Right forelimb (tissue), 1 donor: ENCODE measurements around the gene RRP12.

Source experiments
- DNase-seq: peaks from one replicate; pipeline ENCODE4 v3.0.0-alpha.2; 2018

Gene RRP12

GRCh38 chr10:97334370-97335175, 66.6 kb downstream of the RRP12 start, which contains the start of gene FRAT2:
Gene FRAT2, minus strand, starts transcription at chr10:97334729. Its CDS starts 157 bp downstream, at chr10:97334572.
- peak; percentile 96 for DNase-seq

DNA sequence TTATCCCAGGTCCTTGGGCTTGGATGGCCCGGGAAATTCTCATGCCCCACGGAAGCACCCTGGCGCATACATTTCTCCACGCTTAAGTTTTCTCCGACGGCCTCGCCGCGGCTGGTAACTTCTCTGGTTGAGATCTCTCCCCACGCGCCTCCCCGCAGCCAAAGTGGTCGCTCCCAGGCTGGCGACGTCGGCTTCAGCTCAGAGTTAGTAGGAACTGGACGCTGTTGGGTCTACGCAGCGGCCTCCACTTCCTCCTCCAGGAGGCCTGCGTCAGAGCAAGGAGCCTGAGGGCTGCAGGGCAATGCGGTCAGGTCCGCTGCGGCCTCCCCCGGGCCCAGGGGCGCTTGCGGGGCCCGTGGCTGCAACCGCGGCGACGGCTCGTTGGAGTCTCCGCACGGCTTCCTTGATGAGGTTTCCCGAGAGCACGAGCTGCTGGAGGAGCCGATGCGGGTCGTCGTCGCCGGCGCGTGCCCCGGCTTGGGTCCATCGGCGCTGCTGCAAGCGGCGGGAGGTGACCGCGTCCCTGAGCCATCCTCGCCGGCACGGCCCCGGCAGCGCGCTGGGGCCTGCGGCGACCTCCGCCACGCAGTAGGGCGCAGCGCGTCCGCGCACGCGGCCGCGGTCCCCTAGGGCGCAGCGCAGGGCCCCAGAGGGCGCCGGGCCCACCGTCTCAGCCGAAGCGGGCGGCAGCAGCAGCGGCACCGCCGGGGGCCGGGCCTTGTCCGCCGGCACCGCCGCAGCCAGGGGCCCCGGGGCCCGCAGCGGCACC, 67.4 kb downstream of the RRP12 start:
- peak; percentile 58 for DNase-seq

GRCh38 chr10:97333351-97333600, 67.9 kb downstream of the RRP12 start:
- DNase-seq = no peak

DNA sequence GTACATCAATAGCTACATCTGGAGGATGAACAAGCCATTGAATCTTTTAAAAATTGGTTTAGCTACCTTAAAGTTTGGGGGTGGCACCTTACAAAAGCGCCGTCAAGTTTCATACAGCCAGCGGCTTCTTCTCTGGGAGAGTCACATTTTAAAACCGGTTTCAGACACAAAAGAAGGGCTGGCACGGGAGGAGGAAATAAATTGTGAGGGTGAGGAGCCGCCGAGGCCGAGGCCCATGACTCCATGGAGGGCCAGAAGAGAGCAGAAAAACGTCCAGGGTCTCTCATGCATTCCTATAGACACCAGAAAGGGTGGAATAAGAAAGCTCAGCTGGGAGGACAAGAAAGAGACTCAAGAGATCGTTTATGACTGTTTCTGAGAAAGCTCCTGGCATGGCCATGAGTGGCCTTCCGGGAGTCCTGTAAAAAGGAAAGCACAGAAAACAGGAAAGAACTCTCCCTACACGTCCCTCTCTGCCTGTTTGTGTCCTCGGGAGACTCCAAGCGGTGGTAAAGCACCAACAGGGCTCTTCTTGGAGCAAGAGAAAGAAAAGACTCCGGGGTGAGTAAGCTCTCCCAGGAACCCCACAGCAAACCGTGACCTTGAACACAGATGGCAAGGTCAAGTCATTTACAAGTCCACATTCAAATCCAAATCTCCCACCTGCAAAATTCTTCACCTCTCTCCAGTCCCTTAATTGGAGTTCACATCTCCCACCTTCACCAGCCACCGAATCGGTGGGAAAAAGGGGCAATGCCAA, 68.4 kb downstream of the RRP12 start:
- peak; percentile 57 for DNase-seq

- DNase-seq = no peak
Measured at GRCh38 chr10:97331153-97331703, 69.9 kb downstream of the RRP12 start.

DNA sequence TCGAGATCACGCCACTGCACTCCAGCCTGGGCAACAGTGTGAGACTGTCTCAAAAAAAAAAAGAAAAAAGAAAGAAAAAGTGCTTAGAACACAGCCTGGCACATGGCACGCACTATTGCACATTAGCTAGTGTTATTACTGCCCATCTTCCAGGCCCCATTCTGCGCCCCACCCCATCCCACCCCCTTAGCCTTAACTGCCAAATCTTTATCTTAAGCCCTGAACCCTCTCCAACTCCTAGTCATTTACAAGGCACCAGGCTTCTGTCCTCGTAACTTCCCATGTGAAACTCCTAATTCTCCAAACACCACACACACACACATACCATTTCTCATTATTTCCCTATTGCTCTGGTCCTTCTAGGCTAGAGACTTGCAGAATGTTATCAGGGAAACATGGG, 71.4 kb downstream of the RRP12 start:
- no peak for DNase-seq

- DNase-seq = no peak
Measured at GRCh38 chr10:97328646-97329453, 72.3 kb downstream of the RRP12 start.

GRCh38 chr10:97327348-97328294, 73.5 kb downstream of the RRP12 start:
- no peak for DNase-seq

DNA sequence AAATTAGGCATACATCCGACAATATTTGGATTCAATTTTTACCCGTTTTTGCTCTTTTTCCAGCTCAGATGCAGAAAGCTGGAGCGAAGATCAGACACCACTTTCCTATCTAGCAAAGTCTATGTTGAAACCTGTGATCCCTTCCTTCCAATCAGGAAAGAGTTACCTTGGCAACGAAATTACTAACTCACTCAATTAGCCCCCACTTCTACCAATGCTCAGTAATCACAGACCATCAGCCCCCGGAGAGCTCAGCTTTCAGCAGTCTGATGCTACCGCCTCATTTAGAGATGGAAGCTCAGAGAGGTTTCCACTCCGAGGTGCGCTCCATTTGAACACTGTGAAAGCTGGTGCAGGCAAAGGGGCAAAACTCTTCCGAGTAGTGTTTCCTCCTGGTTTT, 75.4 kb downstream of the RRP12 start:
- DNase-seq = no peak

- no peak for DNase-seq
Measured at GRCh38 chr10:97323501-97323900, 77.6 kb downstream of the RRP12 start.

- no peak for DNase-seq
Measured at GRCh38 chr10:97321804-97322190, 79.3 kb downstream of the RRP12 start.

GRCh38 chr10:97321032-97321803, 79.9 kb downstream of the RRP12 start:
- peak; percentile 48 for DNase-seq

GRCh38 chr10:97320480-97321031, 80.6 kb downstream of the RRP12 start:
- DNase-seq = peak; percentile 50

GRCh38 chr10:97319671-97320479, 81.3 kb downstream of the RRP12 start:
- DNase-seq = peak; percentile 63

DNA sequence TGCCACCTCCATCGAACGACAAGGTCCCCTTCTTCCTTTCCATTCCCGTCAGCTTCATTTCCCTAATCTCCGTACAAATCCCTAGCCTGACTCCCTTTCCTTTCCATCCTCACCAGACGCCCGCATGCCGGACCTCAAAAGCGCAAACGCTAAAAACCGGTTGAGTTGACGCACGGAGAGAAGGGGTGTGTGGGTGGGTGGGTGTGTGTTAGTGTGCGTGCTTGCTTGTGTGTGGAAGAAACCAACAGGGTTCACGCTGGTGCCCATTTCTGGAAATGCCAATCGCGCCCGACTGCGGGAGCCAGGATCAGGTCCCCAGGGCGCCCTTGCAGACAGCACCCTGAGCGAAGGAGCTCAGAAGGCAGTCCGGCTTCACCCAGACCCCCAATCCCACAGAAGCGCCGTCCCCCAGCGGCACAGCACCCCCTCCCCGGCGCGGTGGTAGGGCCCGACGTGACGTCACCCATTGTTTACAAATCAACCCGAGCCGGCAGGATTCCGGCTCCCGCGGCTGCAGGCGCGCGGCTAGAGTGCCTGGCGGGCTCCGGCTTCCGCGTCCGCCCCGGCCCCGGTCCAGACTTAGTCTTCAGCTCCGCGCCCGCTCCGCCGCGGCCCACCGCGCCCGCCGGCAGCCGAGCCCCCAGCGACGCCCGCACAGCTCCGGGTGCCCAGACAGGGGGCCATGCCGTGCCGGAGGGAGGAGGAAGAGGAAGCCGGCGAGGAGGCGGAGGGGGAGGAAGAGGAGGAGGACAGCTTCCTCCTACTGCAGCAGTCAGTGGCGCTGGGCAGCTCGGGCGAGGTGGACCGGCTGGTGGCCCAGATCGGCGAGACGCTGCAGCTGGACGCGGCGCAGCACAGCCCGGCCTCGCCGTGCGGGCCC, 82.1 kb downstream of the RRP12 start, which contains the start of gene FRAT1:
FRAT1 (plus strand) TSS at position 500 of the 880 bp plus-strand sequence; CDS start at position 683, 183 bp downstream.
- peak; percentile 96 for DNase-seq

DNA sequence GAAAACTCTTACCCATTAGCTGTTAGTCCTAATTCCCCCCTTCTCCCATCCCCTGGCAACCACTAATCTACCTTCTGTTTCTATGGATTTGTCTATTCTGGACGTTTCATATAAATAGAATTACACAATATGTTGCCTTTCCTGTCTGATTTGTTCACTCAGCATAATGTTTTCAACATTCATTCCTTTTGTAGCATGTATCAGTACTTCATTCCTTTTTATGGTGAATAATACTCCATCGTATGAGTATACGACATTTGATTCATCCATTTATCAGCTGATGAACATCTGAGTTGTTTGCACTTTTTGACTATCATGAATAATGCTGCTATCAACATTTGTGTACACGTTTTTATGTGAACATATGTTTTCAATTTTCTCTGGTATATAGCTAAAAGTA, 86.5 kb downstream of the RRP12 start:
- DNase-seq = no peak

DNA sequence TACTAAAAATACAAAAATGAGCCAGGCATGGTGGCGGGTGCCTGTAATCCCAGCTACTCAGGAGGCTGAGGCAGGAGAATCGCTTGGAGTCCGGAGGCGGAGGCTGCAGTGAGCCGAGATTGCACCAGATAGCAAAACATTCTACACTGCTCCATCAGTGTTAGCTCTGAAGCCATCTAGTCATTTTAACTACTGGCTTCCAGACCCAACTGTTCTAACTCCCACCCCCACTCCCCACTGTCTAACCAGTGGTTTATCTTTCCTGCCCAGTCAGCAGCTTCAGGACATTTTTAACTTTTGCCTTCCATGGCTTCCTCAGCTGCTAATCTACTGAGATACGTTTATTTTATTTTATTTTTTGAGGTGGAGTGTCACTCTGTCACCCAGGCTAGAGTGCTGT, 88.2 kb downstream of the RRP12 start:
- DNase-seq = no peak

- no peak for DNase-seq
Measured at GRCh38 chr10:97311111-97311626, 90.0 kb downstream of the RRP12 start.
